NCI-H460 (cell line): ENCODE measurements around the gene KANK3. TPM values are rescaled to one million over a fixed set of nuclear protein-coding genes. Genes with fewer than 3 reads are reported as not detected.

Experiments
- small RNA-seq, 2 experiments: library from RNA; depleted of rRNA; stranded (forward); fragments of <200 nt; gene quantifications; one replicate each; pipeline ENCODE3, GENCODE V24; 2014
- total RNA-seq: library from RNA; depleted of rRNA; stranded (reverse); fragments of >200 nt; shearing (Covaris generic); gene quantifications from 2 replicates; pipeline ENCODE4 v1.2.3, GENCODE V29; 2014; rRNA removed

Gene KANK3
- total RNA-seq, 1 experiment from 2014 or later = 1.6 TPM

Small RNAs within 50 kb of the gene (small RNA-seq; reads per million reads assigned to genes)
- 0 to 0.06 reads per million in 2 experiments for gene MIR4999

Other genes starting within 250 kb of the KANK3 start
- gene FBN3, start 193.7 kb downstream of the KANK3 start, total RNA-seq = under 0.01 TPM in 1 of 2 replicates, not detected in the other
- gene CERS4, start 133.9 kb downstream of the KANK3 start, total RNA-seq = 5.2 and 7.0 TPM in 2 replicates
- gene CD320, start 34.9 kb downstream of the KANK3 start, total RNA-seq = 88.0 and 112 TPM in 2 replicates
- 65.7 and 78.1 TPM in 2 replicates for gene NDUFA7, start 21.9 kb downstream of the KANK3 start, total RNA-seq
- 623 and 769 TPM in 2 replicates for gene RPS28, start 21.8 kb downstream of the KANK3 start, total RNA-seq
- 42.5 and 43.0 TPM in 2 replicates for gene ANGPTL4, start 20.9 kb upstream of the KANK3 start, total RNA-seq
- gene RAB11B, start 47.1 kb upstream of the KANK3 start, total RNA-seq = 11.7 and 15.4 TPM in 2 replicates
- gene MARCHF2, start 70.0 kb upstream of the KANK3 start, total RNA-seq = 13.0 and 15.6 TPM in 2 replicates
- gene HNRNPM, start 101.7 kb upstream of the KANK3 start, total RNA-seq = 50.8 and 69.7 TPM in 2 replicates
- gene PRAM1, start 159.4 kb upstream of the KANK3 start, total RNA-seq = 0.07 TPM in 1 of 2 replicates, not detected in the other
- gene ZNF414, start 170.9 kb upstream of the KANK3 start, total RNA-seq = 1.1 and 3.8 TPM in 2 replicates
- 0.15 and 0.23 TPM in 2 replicates for gene MYO1F, start 234.2 kb upstream of the KANK3 start, total RNA-seq